Liver (tissue), 9 donors: ENCODE results near the gene PZP. TPM values are rescaled to one million over a fixed set of nuclear protein-coding genes. Genes with fewer than 3 reads are reported as not detected.
"Not testable (repeated sequence)": the region's sequence is repeated elsewhere in the genome, so short reads cannot be mapped to it uniquely, and the experiment has no call there.

Source experiments
- DNase-seq: peaks from one replicate; pipeline ENCODE4 v3.0.0-alpha.2; 2017; ENCODE audit warnings: low spot score
- H3K27ac ChIP-seq, 2 donors: one replicate each; pipeline ENCODE4 v1.7.0; 2013; ENCODE audit warnings: inconsistent platforms in 2 of 2, low read length in 2 of 2, control low read depth in 1 of 2, low read depth in 1 of 2, mild to moderate bottlenecking in 1 of 2
- H3K27me3 ChIP-seq, 4 donors: one replicate each; pipeline versions ENCODE4 v1.6.1 to v1.7.0; 2013; ENCODE audit warnings: low read length in 3 of 4, inconsistent platforms in 1 of 4, mild to moderate bottlenecking in 1 of 4, moderate library complexity in 1 of 4; ENCODE audit not compliant: control insufficient read depth in 4 of 4, insufficient read depth in 4 of 4
- H3K36me3 ChIP-seq, 4 donors: one replicate each; pipeline versions ENCODE4 v1.6.1 to v1.7.0; 2013; ENCODE audit warnings: low read length in 3 of 4, mild to moderate bottlenecking in 3 of 4, low read depth in 1 of 4, moderate library complexity in 1 of 4; ENCODE audit not compliant: control insufficient read depth in 4 of 4, insufficient read depth in 3 of 4
- H3K4me1 ChIP-seq, 4 donors: one replicate each; pipeline versions ENCODE4 v1.6.1 to v1.7.0; 2013; ENCODE audit warnings: low read length in 3 of 4, mild to moderate bottlenecking in 3 of 4, moderate library complexity in 1 of 4; ENCODE audit not compliant: control insufficient read depth in 4 of 4, insufficient read depth in 4 of 4
- H3K4me3 ChIP-seq, 3 donors: one replicate each; pipeline versions ENCODE4 v1.6.1 to v1.7.0; 2013; ENCODE audit warnings: low read length in 3 of 3, control low read depth in 1 of 3, low read depth in 1 of 3, mild to moderate bottlenecking in 1 of 3
- H3K9ac ChIP-seq, 2 donors: one replicate each; pipeline ENCODE4 v1.7.0; 2013; ENCODE audit warnings: low read length in 2 of 2, mild to moderate bottlenecking in 2 of 2, moderate library complexity in 2 of 2, control low read depth in 1 of 2, low read depth in 1 of 2
- H3K9me3 ChIP-seq, 4 donors: one replicate each; pipeline versions ENCODE4 v1.6.1 to v1.7.0; 2013; ENCODE audit warnings: low read length in 3 of 4; ENCODE audit not compliant: control insufficient read depth in 4 of 4
- EGR1 ChIP-seq, 2 donors: IDR thresholded peaks; 2 replicates each; pipeline ENCODE4 v1.6.1; 2016 to 2018; ENCODE audit warnings: antibody characterized with exemption in 2 of 2, low read depth in 2 of 2
- GABPA ChIP-seq, 2 donors: IDR thresholded peaks in 1 of 2; conservative IDR thresholded peaks in 1 of 2; 2 replicates each; pipeline ENCODE4 v1.6.1; 2016; ENCODE audit warnings: antibody characterized with exemption in 2 of 2, mild to moderate bottlenecking in 1 of 2, moderate library complexity in 1 of 2
- HNF4G ChIP-seq: IDR thresholded peaks from 2 replicates; pipeline ENCODE4 v1.6.1; 2016; ENCODE audit warnings: antibody characterized with exemption
- JUND ChIP-seq, 2 donors: IDR thresholded peaks; 2 replicates each; pipeline ENCODE4 v1.6.1; 2016; ENCODE audit warnings: antibody characterized with exemption in 2 of 2
- NR2F2 ChIP-seq: IDR thresholded peaks from 2 replicates; pipeline ENCODE4 v1.6.1; 2016; ENCODE audit warnings: antibody characterized with exemption
- RAD21 ChIP-seq, 2 donors: IDR thresholded peaks; 2 replicates each; pipeline ENCODE4 v1.6.1; 2016; ENCODE audit warnings: antibody characterized with exemption in 2 of 2, mild to moderate bottlenecking in 2 of 2
- RXRA ChIP-seq, 2 donors: IDR thresholded peaks; 2 replicates each; pipeline ENCODE4 v1.6.1; 2017 to 2018; ENCODE audit warnings: antibody characterized with exemption in 2 of 2, mild to moderate bottlenecking in 1 of 2
- TAF1 ChIP-seq: conservative IDR thresholded peaks from 2 replicates; pipeline ENCODE4 v1.6.1; 2016; ENCODE audit warnings: antibody characterized with exemption, mild to moderate bottlenecking
- ZBTB33 ChIP-seq: IDR thresholded peaks from 2 replicates; pipeline ENCODE4 v1.6.1; 2016; ENCODE audit warnings: antibody characterized with exemption
- WGBS: extraction: QIAGEN DNeasy Blood & Tissue Kit; methylation state at CpG from one replicate; pipeline ENCODE4 v1.1.7; 2013; 5-methylcytosine and 5-hydroxymethylcytosine counted together
- polyA plus RNA-seq, 2 donors: library from polyadenylated mRNA; stranded (reverse) in 1 of 2; unstranded in 1 of 2; fragments of 200-250 nt in 1 of 2; fragments of >200 nt in 1 of 2; fragmentation: Nextera tagmentation in 1 of 2; extraction: Ambion mirVana in 1 of 2; gene quantifications; one replicate each; pipeline versions ENCODE4 v1.2.1 to v1.2.3, GENCODE V29; 2013 to 2015
- total RNA-seq, 2 donors: library from RNA; depleted of rRNA; stranded (reverse); fragments of >200 nt; gene quantifications; one replicate each; pipeline ENCODE4 v1.2.3, GENCODE V29; 2014
- TF ChIP-seq, protein P1 (sequence below): IDR thresholded peaks from 2 replicates; pipeline ENCODE4 v1.6.1; 2016; ENCODE audit warnings: antibody characterized with exemption
- donor health status: healthy.
- donor health status: healthy.
- donor health status: healthy.
- donor health status: healthy.
- donor health status: healthy.

Gene PZP
- total and polyA plus RNA-seq, 4 donors = 0.05 to 18.7 (median 2.8) TPM

GRCh38 chr12:9169979-9170634 is 38.1 kb downstream of the PZP start:
- 77% methylated on average over 10 of the region's 11 CpGs for WGBS

DNA sequence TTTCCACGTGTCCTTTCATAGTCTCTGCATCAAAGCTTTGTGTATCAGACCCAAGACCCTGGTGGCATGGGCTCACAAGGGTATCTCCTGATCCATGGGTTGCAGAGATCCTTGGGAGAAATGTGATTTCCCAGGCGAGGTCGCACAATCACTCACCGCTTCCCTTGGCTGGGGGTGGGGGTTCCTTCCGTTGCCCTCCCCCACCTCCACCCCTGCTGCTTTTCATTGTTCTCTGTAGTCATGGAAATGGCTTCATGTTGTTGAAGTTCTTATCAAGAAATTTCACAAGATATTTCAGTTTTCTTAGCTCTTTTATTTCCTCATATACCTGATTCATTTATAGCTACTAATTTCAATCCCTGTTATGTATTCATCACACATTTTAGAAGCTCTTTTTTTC is 40.9 kb downstream of the PZP start:
- not testable (repeated sequence) for H3K27ac ChIP-seq, H3K9me3 ChIP-seq, DNase-seq, H3K27me3 ChIP-seq, H3K9ac ChIP-seq, H3K4me3 ChIP-seq, H3K4me1 ChIP-seq
- 83% methylated on average over 5 of the region's 5 CpGs for WGBS
- peaks cover 0 to 80% (median 30%) of the 10 kb centered on the region in 4 donors for H3K36me3 ChIP-seq
- TF ChIP-seq NR2F2 = peak; percentile 41

More at GRCh38 chr12:9169979-9170634, 38.1 kb downstream of the PZP start:
- H3K27ac ChIP-seq = peak overlapping the region in 1 of 2 donors; percentile 3
- no peaks in the 10 kb centered on the region for H3K4me1 ChIP-seq
- peak; percentile 40 for TF ChIP-seq NR2F2
- TF ChIP-seq EGR1 (IDR thresholded peaks at IDR 0.05; ENCODE audit: low read depth in 2 of 2) = no peak
- H3K4me3 ChIP-seq = no peak overlapping the region
- DNase-seq = no peak
- no peaks in the 10 kb centered on the region for H3K9me3 ChIP-seq
- H3K36me3 ChIP-seq = peaks cover 0 to 61% (median 22%) of the 10 kb centered on the region in 4 donors
- no peak overlapping the region for H3K9ac ChIP-seq
- no peaks in the 10 kb centered on the region for H3K27me3 ChIP-seq

- peak in 1 of 2 donors; percentile 20 for TF ChIP-seq RAD21 (IDR thresholded peaks at IDR 0.05)
- TF ChIP-seq, protein P1, sequence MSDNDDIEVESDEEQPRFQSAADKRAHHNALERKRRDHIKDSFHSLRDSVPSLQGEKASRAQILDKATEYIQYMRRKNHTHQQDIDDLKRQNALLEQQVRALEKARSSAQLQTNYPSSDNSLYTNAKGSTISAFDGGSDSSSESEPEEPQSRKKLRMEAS = no peak
- Histone ChIP-seq H3K36me3 (peaks cover 0 to 77% (median 33%) of the 10 kb centered on the region in 4 donors), H3K27ac (no peak overlapping the region), H3K4me1 (no peaks in the 10 kb centered on the region), H3K9ac (no peak overlapping the region), H3K27me3 (no peaks in the 10 kb centered on the region), H3K9me3 (no peaks in the 10 kb centered on the region), H3K4me3 (no peak overlapping the region)
- no peak for DNase-seq
- 82% methylated on average over 5 of the region's 5 CpGs for WGBS
Measured at GRCh38 chr12:9163392-9163791, 44.8 kb downstream of the PZP start.

- WGBS = 96% methylated on average over 4 of the region's 4 CpGs
- Histone ChIP-seq H3K27me3 (no peaks in the 10 kb centered on the region), H3K4me3 (no peak overlapping the region), H3K9ac (no peak overlapping the region), H3K36me3 (peaks cover 0 to 80% (median 41%) of the 10 kb centered on the region in 4 donors), H3K9me3 (no peaks in the 10 kb centered on the region), H3K27ac (no peak overlapping the region), H3K4me1 (no peaks in the 10 kb centered on the region)
- TF ChIP-seq RXRA (IDR thresholded peaks at IDR 0.05) = no peak
- no peak for TF ChIP-seq GABPA (IDR thresholded peaks at IDR 0.05 in 1 of 2, conservative IDR thresholded peaks at IDR 0.05 in 1 of 2)
- no peak for TF ChIP-seq ZBTB33
- TF ChIP-seq EGR1 (IDR thresholded peaks at IDR 0.05; ENCODE audit: low read depth in 2 of 2) = no peak
- TF ChIP-seq JUND (IDR thresholded peaks at IDR 0.05) = no peak
- no peak for TF ChIP-seq TAF1
- TF ChIP-seq HNF4G = no peak
- TF ChIP-seq RAD21 (IDR thresholded peaks at IDR 0.05) = no peak
- no peak for DNase-seq
Measured at GRCh38 chr12:9156119-9156518, 52.1 kb downstream of the PZP start.
